NCI-H2081 (cell line): ENCODE measurements around the gene WFIKKN2.
"Not testable (repeated sequence)": the region's sequence is repeated elsewhere in the genome, so short reads cannot be mapped to it uniquely, and the experiment has no call there.

Experiments used
- DNase-seq, 2 experiments: peaks; one replicate each; lab custom pipeline; 2025; lab: John Stamatoyannopoulos, UW

The WFIKKN2 gene

GRCh38 chr17:50855708-50856330, 20.4 kb downstream of the WFIKKN2 start:
- no peak for DNase-seq

GRCh38 chr17:50856431-50856830, 21.0 kb downstream of the WFIKKN2 start:
- no peak for DNase-seq

- DNase-seq, result no peak
Measured at GRCh38 chr17:50858486-50859225, 23.3 kb downstream of the WFIKKN2 start.

- DNase-seq, result not testable (repeated sequence)
Measured at GRCh38 chr17:50859727-50860126, 24.3 kb downstream of the WFIKKN2 start.

DNA sequence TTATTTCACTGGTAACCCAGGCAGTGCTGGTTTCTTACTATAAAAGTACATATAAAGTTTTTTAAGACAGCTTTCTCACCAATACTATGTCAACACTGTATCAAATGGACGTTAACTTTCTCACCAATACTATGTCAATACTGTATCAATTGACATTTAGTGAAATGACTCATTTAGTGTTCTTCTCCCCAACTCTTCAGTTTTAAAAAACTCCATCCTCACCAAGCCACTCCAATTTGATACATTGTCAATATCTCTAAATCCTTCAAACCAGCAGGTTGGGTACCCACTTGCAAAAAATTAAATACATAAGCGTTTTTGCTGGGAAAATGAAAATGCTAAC, 25.9 kb downstream of the WFIKKN2 start:
- no peak for DNase-seq

DNA sequence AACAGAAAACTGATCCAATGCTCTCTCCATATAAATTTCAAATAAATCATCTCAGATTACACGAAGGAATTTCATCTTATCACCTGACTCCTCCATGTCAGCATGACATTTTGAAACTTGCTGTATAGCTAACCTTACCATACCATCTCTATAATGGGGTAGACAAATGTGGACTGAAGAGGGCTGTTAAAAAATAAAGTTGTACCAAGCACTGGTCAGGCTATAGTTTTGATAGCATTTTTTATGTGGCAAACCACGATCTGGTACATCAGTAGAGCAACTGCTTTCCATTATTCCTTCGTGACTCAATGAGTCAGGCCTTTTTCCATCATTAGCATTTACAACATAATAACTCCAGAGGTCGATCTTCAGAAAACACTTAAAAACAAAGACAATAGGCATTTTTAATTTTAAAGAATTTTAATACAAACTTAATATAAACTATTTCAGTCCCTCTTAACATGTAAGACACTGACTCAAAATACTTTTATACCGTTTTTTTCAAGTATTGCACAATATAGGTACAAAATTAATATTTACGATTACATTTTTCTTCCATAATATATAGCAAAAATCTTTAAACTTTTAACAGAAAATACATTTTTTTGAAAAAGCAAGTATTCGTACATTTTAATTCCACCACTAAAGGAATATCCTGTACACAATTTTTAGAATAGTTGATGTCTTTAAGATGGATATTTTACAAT, 26.6 kb downstream of the WFIKKN2 start:
- no peak for DNase-seq

- peak; percentile 19 to 42 for DNase-seq
Measured at GRCh38 chr17:50863221-50863843, 27.9 kb downstream of the WFIKKN2 start.

DNA sequence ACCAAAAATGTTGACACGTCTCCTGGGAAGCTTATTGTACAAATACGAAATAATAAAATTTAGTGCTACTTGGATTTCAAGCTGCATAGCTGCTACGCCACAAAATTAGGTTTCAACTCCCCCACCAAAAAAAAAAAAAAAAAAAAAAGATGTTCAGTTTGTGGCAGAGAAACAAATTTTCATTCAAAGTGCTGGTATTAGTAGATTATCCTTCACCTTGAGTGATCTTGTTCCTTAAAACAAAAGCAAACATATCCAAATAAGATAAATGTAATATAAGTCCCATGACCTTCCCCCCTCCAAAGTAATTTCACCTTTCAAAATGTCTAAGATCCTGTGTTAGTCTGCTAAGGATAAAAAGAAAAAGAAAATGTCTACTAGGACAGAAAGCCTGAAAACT, 28.5 kb downstream of the WFIKKN2 start:
- no peak for DNase-seq

DNA sequence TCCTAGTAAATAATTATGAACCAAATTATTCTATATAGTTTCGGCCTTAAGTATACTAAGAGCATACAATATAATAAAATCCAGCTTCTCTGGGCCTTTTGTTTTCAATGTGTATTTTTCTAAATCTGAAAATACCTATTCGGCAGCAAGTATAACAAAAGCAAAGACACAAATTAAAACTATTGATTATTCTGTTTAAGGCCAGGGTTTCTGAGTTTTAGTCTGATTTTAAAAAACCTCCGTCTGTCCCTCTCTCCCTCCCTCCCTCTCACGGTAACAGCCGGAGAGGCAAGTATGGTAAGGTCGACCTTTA, 29.3 kb downstream of the WFIKKN2 start:
- peak in 1 of 2 experiments; percentile 11 for DNase-seq

- peak; percentile 34 to 66 for DNase-seq
Measured at GRCh38 chr17:50865060-50865867, 29.9 kb downstream of the WFIKKN2 start.

DNA sequence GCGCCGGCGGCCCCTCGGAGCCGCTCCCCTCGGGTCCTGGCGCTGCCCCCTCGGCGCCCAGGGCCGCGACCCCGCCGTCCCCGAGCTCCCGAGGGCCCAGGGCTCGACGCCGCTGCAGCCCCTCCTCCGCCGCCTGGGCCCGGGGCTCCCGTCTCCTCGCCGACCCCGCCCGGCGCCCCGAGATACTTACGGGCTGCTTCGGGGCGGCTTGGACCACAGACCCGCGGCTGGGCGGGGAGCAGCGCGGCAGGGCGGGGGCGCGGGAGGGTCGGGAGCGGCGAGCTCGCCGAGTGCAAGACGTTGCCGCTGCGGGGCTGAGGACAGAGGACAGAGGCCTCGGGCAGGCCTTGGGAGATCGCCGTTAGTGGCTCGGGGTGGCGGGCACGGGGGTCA, 30.5 kb downstream of the WFIKKN2 start:
- DNase-seq, result no peak

DNA sequence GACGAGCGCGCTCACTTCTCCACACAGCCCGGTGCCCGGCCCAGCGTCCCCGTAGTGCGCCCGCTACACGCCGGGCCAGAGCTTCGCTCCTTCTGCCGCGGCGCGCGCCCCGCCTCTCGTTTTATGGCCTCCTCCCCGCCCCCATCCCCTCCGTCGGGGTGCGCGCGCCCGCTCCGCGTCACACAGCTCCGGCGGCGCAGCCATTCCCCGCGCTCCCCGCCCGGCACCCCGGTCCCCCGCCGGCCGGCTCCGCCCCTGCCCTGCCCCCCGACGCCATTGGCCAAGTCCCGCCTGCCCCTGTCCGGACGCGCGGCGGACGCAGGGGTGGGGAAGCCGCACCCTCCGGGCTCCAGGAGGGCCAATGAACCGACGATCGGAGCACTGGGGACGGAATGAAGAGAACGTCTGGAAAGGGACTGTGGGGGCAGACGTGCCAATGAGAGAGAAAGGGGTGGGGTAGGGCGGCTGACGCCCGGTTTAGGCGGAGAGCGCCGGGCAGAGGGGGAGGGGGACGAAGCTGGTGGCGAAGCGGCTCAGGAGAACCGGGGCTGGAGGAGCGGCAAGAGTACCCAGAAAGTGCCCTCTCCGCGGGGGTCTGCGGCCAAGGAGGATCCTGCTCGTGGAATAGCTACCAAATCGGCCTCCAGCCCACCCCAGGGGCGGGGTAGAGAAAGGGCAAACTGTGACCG, 31.0 kb downstream of the WFIKKN2 start, which contains the start of gene TOB1:
TSS of gene TOB1 (minus strand) at position 94 of the 689 bp plus-strand sequence. CDS start 2,337 bp downstream, outside the sequence.
- peak; percentile 99 for DNase-seq

DNA sequence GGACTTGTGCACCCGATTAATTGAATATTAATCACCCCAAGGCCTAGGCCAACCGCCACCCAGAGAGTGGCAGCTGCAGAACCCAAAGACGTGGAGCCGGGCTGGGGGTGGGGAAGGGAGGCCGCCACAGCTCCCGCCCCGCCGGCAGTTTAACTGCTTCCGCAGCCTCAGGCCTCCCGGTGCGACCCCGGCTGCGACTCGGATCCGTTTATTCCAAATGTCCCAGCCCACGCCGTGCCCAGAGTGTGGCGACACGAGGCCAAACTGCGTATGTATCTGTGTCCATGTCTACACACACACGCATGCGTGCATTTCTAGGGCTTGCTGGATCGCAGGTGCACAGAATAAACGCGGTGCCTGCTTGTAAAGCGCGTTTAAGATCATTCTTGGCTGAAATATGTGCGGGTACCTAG, 31.6 kb downstream of the WFIKKN2 start:
- DNase-seq, result peak; percentile 84 to 93

DNA sequence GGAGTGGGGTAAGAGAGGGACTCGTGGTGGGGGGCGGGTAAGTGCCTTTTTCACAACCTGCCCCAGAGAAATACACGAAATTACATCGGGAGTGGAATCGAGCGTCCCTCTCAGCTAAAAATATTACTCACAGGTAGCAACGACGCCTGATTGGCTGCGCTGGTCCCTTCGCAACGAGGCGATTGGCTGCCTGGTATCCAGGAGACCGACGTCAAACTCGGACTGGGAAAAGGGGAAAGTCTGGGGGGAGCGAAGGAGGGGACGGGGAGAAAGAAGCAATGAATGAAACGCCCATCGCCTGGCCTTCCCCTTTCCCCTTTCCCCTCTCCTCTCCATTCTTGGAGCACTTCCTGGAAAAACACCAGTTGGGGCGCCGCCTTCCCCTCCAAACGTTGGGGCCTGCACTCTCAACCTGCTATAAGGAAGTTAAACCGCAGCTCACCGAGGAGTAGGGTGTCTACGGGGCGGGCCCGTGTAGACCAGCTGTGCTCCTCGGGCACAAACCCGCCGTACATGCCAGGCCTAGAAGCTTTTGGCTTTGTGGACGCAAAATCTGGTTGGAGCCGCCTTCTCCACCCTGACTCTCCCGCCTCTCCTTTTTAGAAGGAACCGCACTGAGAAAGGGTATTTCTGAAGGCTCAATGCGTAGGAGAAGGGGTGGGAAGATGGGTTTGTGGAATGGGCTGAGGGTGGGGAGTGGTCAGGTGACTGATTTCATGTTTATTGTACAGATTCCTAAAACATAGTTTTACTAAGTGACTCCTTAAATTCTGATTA, 32.2 kb downstream of the WFIKKN2 start:
- DNase-seq, result peak; percentile 98 to 99

DNA sequence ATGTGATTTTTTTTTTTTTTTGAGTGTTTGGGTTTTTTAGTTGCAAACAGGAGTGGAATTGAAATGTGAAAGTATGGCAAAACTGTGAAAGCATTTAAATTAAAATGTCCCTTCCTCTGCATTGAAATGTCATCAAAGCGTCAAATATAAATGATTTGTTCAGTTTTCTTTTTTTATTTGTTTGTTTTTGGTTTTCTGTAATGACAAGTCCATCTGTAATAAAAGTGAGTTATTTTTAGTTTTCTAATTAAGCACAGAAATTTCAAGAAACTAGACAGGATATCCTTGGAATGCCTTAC, 32.7 kb downstream of the WFIKKN2 start:
- no peak for DNase-seq

- no peak for DNase-seq
Measured at GRCh38 chr17:50868602-50869001, 33.2 kb downstream of the WFIKKN2 start.

GRCh38 chr17:50871364-50871763, 36.0 kb downstream of the WFIKKN2 start:
- no peak for DNase-seq

- DNase-seq, result no peak
Measured at GRCh38 chr17:50871898-50872297, 36.5 kb downstream of the WFIKKN2 start.

DNA sequence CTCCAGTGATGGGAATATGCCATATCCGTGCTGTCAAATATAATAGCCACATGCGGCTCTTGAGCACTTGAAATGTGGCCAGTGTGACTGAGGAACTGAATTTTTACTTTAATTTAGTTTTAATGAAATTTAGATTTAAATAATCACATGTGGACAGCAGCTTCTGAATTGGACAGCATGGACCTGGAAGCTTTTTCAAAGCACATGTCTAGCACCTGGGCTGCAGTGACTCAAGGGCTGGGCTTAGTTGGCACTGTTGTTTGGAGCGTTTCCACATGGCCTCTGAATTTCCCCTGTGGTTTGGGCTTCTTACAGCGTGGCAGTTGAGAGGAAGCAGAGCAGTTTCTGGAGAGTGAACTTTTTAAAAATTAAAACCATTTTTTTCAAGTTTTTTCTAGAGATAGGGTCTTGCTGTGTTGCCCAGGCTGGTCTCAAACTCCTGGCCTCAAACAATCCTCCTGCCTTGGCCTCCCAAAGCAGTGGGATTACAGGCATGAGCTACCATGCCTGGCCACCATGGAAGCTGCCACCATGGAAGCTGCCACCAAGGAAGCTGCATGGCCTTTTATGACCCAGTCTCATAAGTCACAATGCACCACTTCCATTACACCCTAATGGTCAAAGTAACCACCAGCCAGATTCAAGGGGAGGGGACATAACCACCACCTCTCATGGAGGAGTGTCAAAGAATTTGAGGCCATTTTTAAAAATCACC, 37.5 kb downstream of the WFIKKN2 start:
- DNase-seq, result no peak

GRCh38 chr17:50875074-50875473, 39.7 kb downstream of the WFIKKN2 start:
- DNase-seq, result no peak
